ENCODE data around the gene G0S2. TPM values are rescaled to one million over a fixed set of nuclear protein-coding genes. Genes with fewer than 3 reads are reported as not detected.

The G0S2 gene
- total RNA-seq, 1 donor from 2014 or later, result 19.9 TPM

GRCh38 chr1:209723265-209723664, 48.1 kb downstream of the G0S2 start:
- Histone ChIP-seq H3K27ac (no peak overlapping the region), H3K4me1 (no peaks in the 10 kb centered on the region), H3K36me3 (no peaks in the 10 kb centered on the region), H3K4me3 (no peak overlapping the region), H3K9me3 (no peaks in the 10 kb centered on the region), H3K27me3 (ENCODE audit: low read depth) (no peaks in the 10 kb centered on the region)
- TF ChIP-seq CTCF (IDR thresholded peaks at IDR 0.05), result no peak
- intact Hi-C loops (cut with DNase I), result no loop called here
- ATAC-seq (no peak), DNase-seq (no peak)

- intact Hi-C loops (cut with DNase I), result no loop called here
- Histone ChIP-seq H3K27me3 (ENCODE audit: low read depth) (no peaks in the 10 kb centered on the region), H3K4me1 (no peaks in the 10 kb centered on the region), H3K36me3 (no peaks in the 10 kb centered on the region), H3K4me3 (no peak overlapping the region), H3K27ac (no peak overlapping the region), H3K9me3 (no peaks in the 10 kb centered on the region)
- DNase-seq, result no peak
- ATAC-seq, result no peak
- TF ChIP-seq CTCF (IDR thresholded peaks at IDR 0.05), result no peak
Measured at GRCh38 chr1:209723756-209724693, 48.8 kb downstream of the G0S2 start.

Other genes with a start within 250 kb of the G0S2 start
- gene CAMK1G, start 91.7 kb upstream of the G0S2 start, total RNA-seq, result 0.56 TPM
- 47.2 TPM for gene LAMB3, start 23.0 kb upstream of the G0S2 start, total RNA-seq
- gene HSD11B1, start 29.4 kb downstream of the G0S2 start, total RNA-seq, result 11.6 TPM
- 12.4 TPM for gene TRAF3IP3, start 80.6 kb downstream of the G0S2 start, total RNA-seq
- 1.6 TPM for gene C1orf74, start 109.1 kb downstream of the G0S2 start, total RNA-seq
- gene IRF6, start 130.7 kb downstream of the G0S2 start, total RNA-seq, result 18.2 TPM
- 6.2 TPM for gene UTP25, start 152.6 kb downstream of the G0S2 start, total RNA-seq